ENCODE results near the gene NENF.

- TF ChIP-seq CTCF (conservative IDR thresholded peaks at IDR 0.05; ENCODE audit: low read length), result no peak
- no peak for TF ChIP-seq EZH2phosphoT487 (IDR thresholded peaks at IDR 0.05; ENCODE audit: borderline replicate concordance)
Observed at GRCh38 chr1:212477680-212478466, 45.2 kb downstream of the NENF start.
